HG03469 (cell line): Measurements from ENCODE around the gene FADS6.

Experiments used
- ATAC-seq: cut with Tn5 transposase; IDR thresholded peaks from one replicate; pipeline ENCODE4 v1.9.1; 2021; ENCODE audit warnings: mild to moderate bottlenecking, moderate library complexity, moderate number of reproducible peaks; ENCODE audit not compliant: unreplicated experiment

Gene FADS6

DNA sequence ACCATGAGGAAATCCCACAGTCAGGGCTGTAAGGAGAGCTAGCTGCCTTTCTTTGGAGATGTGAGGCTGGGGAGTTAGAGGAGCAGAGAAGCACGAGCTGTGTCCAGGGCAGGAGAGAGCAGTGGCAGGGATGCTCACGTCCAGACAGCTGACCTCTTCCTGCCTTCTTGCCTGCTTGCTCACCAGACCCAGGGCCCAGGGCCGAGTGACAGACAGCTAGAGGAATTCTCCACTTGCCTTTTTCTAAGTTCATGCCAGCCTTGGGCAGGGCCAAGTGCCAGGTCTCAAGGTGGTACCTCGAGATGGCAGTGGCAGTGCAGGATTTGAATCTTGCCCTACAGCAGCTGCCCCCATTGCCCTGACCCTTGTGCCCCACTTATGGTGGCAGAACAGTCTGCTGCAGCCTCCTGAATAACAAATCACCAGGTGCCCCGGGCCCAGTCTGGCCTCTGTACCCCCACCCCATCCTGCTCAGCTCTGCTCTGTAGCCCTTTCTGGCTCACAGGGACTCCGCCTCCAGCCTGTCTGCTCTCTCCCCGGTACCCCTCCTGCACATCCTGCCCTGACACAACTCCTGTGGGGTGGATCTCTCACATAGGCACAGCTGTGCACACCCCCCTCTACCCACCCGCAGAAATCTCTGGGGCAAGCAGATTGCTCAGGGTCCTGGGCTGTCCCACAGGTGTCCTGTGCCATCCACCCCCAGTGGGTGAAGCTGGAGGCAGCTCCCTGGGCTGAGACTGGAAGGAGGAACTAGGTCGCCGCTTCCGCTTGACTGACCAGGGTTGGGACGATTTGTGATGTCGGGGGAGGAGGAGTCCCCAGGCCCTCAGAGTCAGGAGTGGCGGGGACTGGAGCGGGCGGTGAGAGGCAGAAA, 59.7 kb downstream of the FADS6 start:
- no peak for ATAC-seq

GRCh38 chr17:74832421-74832820, 61.0 kb downstream of the FADS6 start:
- ATAC-seq = no peak

DNA sequence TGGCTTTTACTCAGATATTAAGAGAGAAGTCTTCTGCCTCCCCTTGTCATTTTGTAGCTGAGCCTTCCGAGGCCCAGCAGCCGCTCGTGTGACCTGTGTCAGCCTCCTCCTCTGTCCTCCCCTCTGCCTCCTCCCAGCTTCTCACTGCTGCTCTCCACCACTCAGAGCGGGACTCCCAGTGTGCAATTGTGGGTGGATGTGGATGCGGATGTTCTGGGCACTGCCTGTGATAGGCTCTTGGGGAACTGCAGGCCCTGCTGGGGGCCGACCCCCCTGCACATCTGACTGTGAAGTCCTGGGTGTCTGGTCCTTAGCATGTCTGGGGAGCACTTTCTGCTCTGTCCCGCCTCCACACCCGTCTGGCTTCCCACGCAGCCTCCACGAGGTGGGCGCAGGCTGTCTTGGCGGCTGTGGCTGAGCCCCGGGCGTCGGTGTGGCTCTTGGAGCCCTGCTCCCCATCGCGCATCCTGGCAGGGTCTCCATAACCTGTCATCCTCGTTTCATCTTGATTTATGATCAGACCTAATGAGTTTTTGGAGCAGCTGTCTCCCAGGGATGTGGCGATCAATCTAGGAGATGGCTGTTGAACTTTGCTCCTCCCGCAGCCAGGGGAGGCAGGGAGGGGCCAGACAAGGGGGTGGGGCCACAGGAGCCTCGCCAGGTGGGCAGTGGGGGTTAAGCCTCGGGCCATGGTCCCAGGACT, 61.8 kb downstream of the FADS6 start:
- ATAC-seq = no peak

DNA sequence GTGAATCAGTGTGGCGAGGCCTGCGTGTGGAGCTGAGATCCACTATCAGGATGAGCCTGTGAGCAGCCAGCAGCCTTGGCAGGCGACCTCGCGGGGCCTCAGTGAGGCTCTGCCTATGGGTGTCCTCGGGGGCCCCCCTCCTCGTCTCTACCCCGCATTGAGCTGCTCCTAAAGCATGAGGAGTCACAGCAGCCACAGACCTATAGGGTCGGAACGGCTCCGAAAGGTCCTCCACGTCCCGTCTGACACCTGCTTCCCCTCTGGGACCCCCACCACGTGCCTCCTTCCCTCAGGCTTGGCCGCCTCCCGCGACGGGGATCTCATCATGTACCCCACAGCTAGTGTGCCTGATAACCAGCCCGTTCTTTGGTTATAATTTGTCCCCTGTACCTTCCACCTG, 62.6 kb downstream of the FADS6 start:
- ATAC-seq = no peak

DNA sequence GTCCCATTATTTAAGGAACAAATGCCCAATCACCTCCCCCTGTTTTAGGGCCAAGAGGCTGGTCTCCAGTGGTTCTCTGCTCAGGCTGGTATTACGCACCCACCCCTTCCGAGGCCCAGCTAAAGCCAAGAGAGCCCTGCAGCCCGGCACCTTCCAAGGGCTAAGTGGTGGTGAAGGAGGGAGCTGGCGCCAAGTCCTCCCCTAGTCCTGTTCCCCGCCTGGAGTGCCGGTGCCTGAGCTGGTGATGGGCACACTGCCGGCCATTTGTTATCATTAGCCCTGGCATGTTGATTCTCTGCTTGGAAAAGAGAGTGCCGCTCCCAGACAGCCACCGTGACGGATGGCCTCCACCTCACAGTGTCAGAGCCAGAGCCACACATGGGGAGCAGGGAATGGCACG, 65.6 kb downstream of the FADS6 start:
- ATAC-seq = no peak
